Activated naive CD4-positive, alpha-beta T cell treated with anti-CD3 and anti-CD28 coated beads, Interleukin-2, amount 50 U/mL, for 24 hours (primary cell): ENCODE measurements around the gene DIP2B.

ENCODE experiments used
- H3K27ac Mint-ChIP-seq: one replicate; pipeline ENCODE4 v1.8.0; 2021; ENCODE audit warnings: mild to moderate bottlenecking, mixed read lengths
- H3K27me3 Mint-ChIP-seq: one replicate; pipeline ENCODE4 v1.8.0; 2021; ENCODE audit warnings: mixed read lengths
- H3K36me3 Mint-ChIP-seq: one replicate; pipeline ENCODE4 v1.8.0; 2021; ENCODE audit warnings: mixed read lengths
- H3K4me1 Mint-ChIP-seq: one replicate; pipeline ENCODE4 v1.8.0; 2021; ENCODE audit warnings: mixed read lengths
- H3K4me3 Mint-ChIP-seq: one replicate; pipeline ENCODE4 v1.8.0; 2021; ENCODE audit warnings: mild to moderate bottlenecking, mixed read lengths
- H3K9me3 Mint-ChIP-seq: one replicate; pipeline ENCODE4 v1.8.0; 2021; ENCODE audit warnings: mixed read lengths

Gene DIP2B

GRCh38 chr12:50572287-50572686, 67.5 kb downstream of the DIP2B start:
- no peak overlapping the region for H3K4me3 Mint-ChIP-seq
- H3K9me3 Mint-ChIP-seq: no peaks in the 10 kb centered on the region
- H3K36me3 Mint-ChIP-seq: peaks cover 3% of the 10 kb centered on the region
- no peak overlapping the region for H3K27ac Mint-ChIP-seq
- H3K4me1 Mint-ChIP-seq: peaks cover 57% of the 10 kb centered on the region
- no peaks in the 10 kb centered on the region for H3K27me3 Mint-ChIP-seq

- Mint-ChIP-seq H3K36me3 (peaks cover 2% of the 10 kb centered on the region), H3K4me1 (peaks cover 54% of the 10 kb centered on the region), H3K4me3 (no peak overlapping the region), H3K9me3 (no peaks in the 10 kb centered on the region), H3K27ac (no peak overlapping the region), H3K27me3 (no peaks in the 10 kb centered on the region)
Measured at GRCh38 chr12:50572760-50573159, 68.0 kb downstream of the DIP2B start.

GRCh38 chr12:50573271-50573670, 68.5 kb downstream of the DIP2B start:
- Mint-ChIP-seq H3K27ac (no peak overlapping the region), H3K27me3 (no peaks in the 10 kb centered on the region), H3K9me3 (no peaks in the 10 kb centered on the region), H3K4me3 (no peak overlapping the region), H3K4me1 (peaks cover 50% of the 10 kb centered on the region), H3K36me3 (peaks cover 1% of the 10 kb centered on the region)

GRCh38 chr12:50574601-50575348, 70.0 kb downstream of the DIP2B start:
- Mint-ChIP-seq H3K4me1 (peaks cover 43% of the 10 kb centered on the region), H3K36me3 (no peaks in the 10 kb centered on the region), H3K27me3 (no peaks in the 10 kb centered on the region)

GRCh38 chr12:50579757-50580267, 75.0 kb downstream of the DIP2B start:
- Mint-ChIP-seq H3K4me1 (peaks cover 31% of the 10 kb centered on the region), H3K27me3 (no peaks in the 10 kb centered on the region), H3K27ac (peak overlapping the region; percentile 81), H3K4me3 (no peak overlapping the region), H3K9me3 (no peaks in the 10 kb centered on the region), H3K36me3 (no peaks in the 10 kb centered on the region)

More at GRCh38 chr12:50574601-50575348, 70.0 kb downstream of the DIP2B start:
- Mint-ChIP-seq H3K27ac (peak overlapping the region; percentile 92), H3K4me3 (no peak overlapping the region), H3K9me3 (no peaks in the 10 kb centered on the region)

GRCh38 chr12:50580436-50580835, 75.7 kb downstream of the DIP2B start:
- Mint-ChIP-seq H3K36me3 (no peaks in the 10 kb centered on the region), H3K4me1 (peaks cover 27% of the 10 kb centered on the region), H3K27me3 (no peaks in the 10 kb centered on the region), H3K9me3 (no peaks in the 10 kb centered on the region), H3K4me3 (no peak overlapping the region), H3K27ac (no peak overlapping the region)

- H3K27me3 Mint-ChIP-seq: no peaks in the 10 kb centered on the region
- H3K4me1 Mint-ChIP-seq: peaks cover 24% of the 10 kb centered on the region
- H3K36me3 Mint-ChIP-seq: no peaks in the 10 kb centered on the region
- peak overlapping the region; percentile 76 for H3K27ac Mint-ChIP-seq
- H3K9me3 Mint-ChIP-seq: no peaks in the 10 kb centered on the region
- no peak overlapping the region for H3K4me3 Mint-ChIP-seq
Measured at GRCh38 chr12:50581226-50582184, 76.7 kb downstream of the DIP2B start.

- Mint-ChIP-seq H3K36me3 (no peaks in the 10 kb centered on the region), H3K4me3 (no peak overlapping the region), H3K9me3 (no peaks in the 10 kb centered on the region), H3K4me1 (peaks cover 40% of the 10 kb centered on the region), H3K27ac (no peak overlapping the region), H3K27me3 (no peaks in the 10 kb centered on the region)
Measured at GRCh38 chr12:50584135-50584534, 79.3 kb downstream of the DIP2B start.

- Mint-ChIP-seq H3K27me3 (no peaks in the 10 kb centered on the region), H3K27ac (peak overlapping the region; percentile 90), H3K9me3 (no peaks in the 10 kb centered on the region), H3K4me1 (peaks cover 56% of the 10 kb centered on the region), H3K36me3 (no peaks in the 10 kb centered on the region), H3K4me3 (peak overlapping the region; percentile 40)
Measured at GRCh38 chr12:50589650-50590435, 85.1 kb downstream of the DIP2B start.

GRCh38 chr12:50590869-50591268, 86.1 kb downstream of the DIP2B start:
- Mint-ChIP-seq H3K4me3 (no peak overlapping the region), H3K27me3 (no peaks in the 10 kb centered on the region), H3K9me3 (no peaks in the 10 kb centered on the region), H3K36me3 (peaks cover 2% of the 10 kb centered on the region), H3K4me1 (peaks cover 65% of the 10 kb centered on the region), H3K27ac (peak overlapping the region; percentile 35)

- Mint-ChIP-seq H3K4me3 (no peak overlapping the region), H3K27ac (peak overlapping the region; percentile 81), H3K4me1 (peaks cover 70% of the 10 kb centered on the region), H3K27me3 (no peaks in the 10 kb centered on the region), H3K9me3 (no peaks in the 10 kb centered on the region), H3K36me3 (peaks cover 4% of the 10 kb centered on the region)
Measured at GRCh38 chr12:50595667-50596066, 90.9 kb downstream of the DIP2B start.

GRCh38 chr12:50597200-50598195, 92.7 kb downstream of the DIP2B start:
- Mint-ChIP-seq H3K4me1 (peaks cover 74% of the 10 kb centered on the region), H3K27ac (peak overlapping the region; percentile 53), H3K27me3 (no peaks in the 10 kb centered on the region), H3K4me3 (peak overlapping the region; percentile 31), H3K36me3 (peaks cover 11% of the 10 kb centered on the region), H3K9me3 (no peaks in the 10 kb centered on the region)

GRCh38 chr12:50598321-50598862, 93.6 kb downstream of the DIP2B start:
- Mint-ChIP-seq H3K27me3 (no peaks in the 10 kb centered on the region), H3K4me1 (peaks cover 68% of the 10 kb centered on the region), H3K27ac (peak overlapping the region; percentile 83), H3K9me3 (no peaks in the 10 kb centered on the region), H3K36me3 (peaks cover 11% of the 10 kb centered on the region), H3K4me3 (peak overlapping the region; percentile 61)
